ENCODE data around the gene SP2.
A peak's percentile ranks its signal among the peaks of the same experiment; 100 is the strongest.

The SP2 gene

GRCh38 chr17:47901423-47901822 lies 5.4 kb downstream of the SP2 start:
- DNase-seq (ENCODE audit: low read depth) = no peak
- no peak for TF ChIP-seq CTCF (conservative IDR thresholded peaks at IDR 0.05; ENCODE audit: low read length)
- no peak overlapping the region for H3K4me3 ChIP-seq (ENCODE audit: low read length)

GRCh38 chr17:47902039-47902744 lies 6.2 kb downstream of the SP2 start:
- DNase-seq (ENCODE audit: low read depth) = no peak
- no peak for TF ChIP-seq CTCF (conservative IDR thresholded peaks at IDR 0.05; ENCODE audit: low read length)
- no peak overlapping the region for H3K4me3 ChIP-seq (ENCODE audit: low read length)

- no peak overlapping the region for H3K4me3 ChIP-seq (ENCODE audit: low read length)
- DNase-seq (ENCODE audit: low read depth) = peak; percentile 92
- TF ChIP-seq CTCF (conservative IDR thresholded peaks at IDR 0.05; ENCODE audit: low read length) = no peak
Measured at GRCh38 chr17:47905221-47905733, 9.2 kb downstream of the SP2 start.

GRCh38 chr17:47906443-47906842 lies 10.4 kb downstream of the SP2 start:
- no peak for TF ChIP-seq CTCF (conservative IDR thresholded peaks at IDR 0.05; ENCODE audit: low read length)
- DNase-seq (ENCODE audit: low read depth) = no peak
- H3K4me3 ChIP-seq (ENCODE audit: low read length) = no peak overlapping the region

GRCh38 chr17:47907932-47908562 lies 12.0 kb downstream of the SP2 start:
- H3K4me3 ChIP-seq (ENCODE audit: low read length) = no peak overlapping the region
- TF ChIP-seq CTCF (conservative IDR thresholded peaks at IDR 0.05; ENCODE audit: low read length) = no peak
- DNase-seq (ENCODE audit: low read depth) = no peak

- no peak overlapping the region for H3K4me3 ChIP-seq (ENCODE audit: low read length)
- no peak for TF ChIP-seq CTCF (conservative IDR thresholded peaks at IDR 0.05; ENCODE audit: low read length)
- DNase-seq (ENCODE audit: low read depth) = no peak
Measured at GRCh38 chr17:47913050-47913449, 17.0 kb downstream of the SP2 start.
